Esophagus squamous epithelium (tissue), 4 donors: ENCODE results near the gene TMEM161A.

Experiments
- CTCF ChIP-seq, 6 experiments: fragments of 450-650 bp in 4 of 6; fragments of 200-600 bp in 2 of 6; sonication (generic) in 2 of 6; IDR thresholded peaks; one replicate each; pipeline ENCODE4 v1.5.1; 2016 to 2019; ENCODE audit warnings: antibody characterized with exemption in 6 of 6, mild to moderate bottlenecking in 4 of 6, moderate library complexity in 4 of 6
- POLR2A ChIP-seq, 4 donors: fragments of 450-650 bp; IDR thresholded peaks; one replicate each; pipeline ENCODE4 v1.6.1; 2017; ENCODE audit warnings: antibody characterized with exemption in 4 of 4, mild to moderate bottlenecking in 4 of 4, moderate library complexity in 3 of 4

GRCh38 chr19:19146865-19147264 is 8.6 kb upstream of the TMEM161A start:
- TF ChIP-seq CTCF (IDR thresholded peaks at IDR 0.05) (no peak), POLR2A (IDR thresholded peaks at IDR 0.05) (no peak)
